ENCODE measurements around the gene ANKRD22. TPM values are rescaled to one million over a fixed set of nuclear protein-coding genes. Genes with fewer than 3 reads are reported as not detected.

The ANKRD22 gene
- total RNA-seq, 4 donors from 2014 or later = 3.0 to 12.2 (median 6.1) TPM; not detected in 1

GRCh38 chr10:88896372-88896993 lies 44.8 kb upstream of the ANKRD22 start:
- peak; percentile 63 for DNase-seq
- H3K4me3 ChIP-seq = no peak overlapping the region
- in situ Hi-C loops (cut with MboI; ENCODE audit: low pct_ligation_motif_present in 1 of 4, low pct_unique_long_range_greater_than_20kb in 1 of 4, low sequenced_read_pairs in 3 of 4) = no loop called here
- peak overlapping the region; percentile 84 to 87 (median 86) for H3K27ac ChIP-seq
- peak; percentile 91 for TF ChIP-seq EP300 (IDR thresholded peaks at IDR 0.05; ENCODE audit: low read depth)
- TF ChIP-seq POLR2AphosphoS5 (IDR thresholded peaks at IDR 0.05) = peak in 2 of 3 donors; percentile 48 to 67
- TF ChIP-seq, protein P1, sequence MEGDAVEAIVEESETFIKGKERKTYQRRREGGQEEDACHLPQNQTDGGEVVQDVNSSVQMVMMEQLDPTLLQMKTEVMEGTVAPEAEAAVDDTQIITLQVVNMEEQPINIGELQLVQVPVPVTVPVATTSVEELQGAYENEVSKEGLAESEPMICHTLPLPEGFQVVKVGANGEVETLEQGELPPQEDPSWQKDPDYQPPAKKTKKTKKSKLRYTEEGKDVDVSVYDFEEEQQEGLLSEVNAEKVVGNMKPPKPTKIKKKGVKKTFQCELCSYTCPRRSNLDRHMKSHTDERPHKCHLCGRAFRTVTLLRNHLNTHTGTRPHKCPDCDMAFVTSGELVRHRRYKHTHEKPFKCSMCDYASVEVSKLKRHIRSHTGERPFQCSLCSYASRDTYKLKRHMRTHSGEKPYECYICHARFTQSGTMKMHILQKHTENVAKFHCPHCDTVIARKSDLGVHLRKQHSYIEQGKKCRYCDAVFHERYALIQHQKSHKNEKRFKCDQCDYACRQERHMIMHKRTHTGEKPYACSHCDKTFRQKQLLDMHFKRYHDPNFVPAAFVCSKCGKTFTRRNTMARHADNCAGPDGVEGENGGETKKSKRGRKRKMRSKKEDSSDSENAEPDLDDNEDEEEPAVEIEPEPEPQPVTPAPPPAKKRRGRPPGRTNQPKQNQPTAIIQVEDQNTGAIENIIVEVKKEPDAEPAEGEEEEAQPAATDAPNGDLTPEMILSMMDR (IDR thresholded peaks at IDR 0.05) = no peak
- no peak for TF ChIP-seq POLR2A (IDR thresholded peaks at IDR 0.05)
- 50 to 54% methylated on average over 2 to 4 of the region's 4 CpGs for WGBS, 2 donors (ENCODE audit: low coverage in 1 of 2)
- intact Hi-C loops (cut with DNase I; ENCODE audit: low total_unique reads) = no loop called here
- peaks cover 24 to 96% (median 54%) of the 10 kb centered on the region in 4 donors for H3K4me1 ChIP-seq
- H3K27me3 ChIP-seq = no peaks in the 10 kb centered on the region
- H3K36me3 ChIP-seq = no peaks in the 10 kb centered on the region
- no peaks in the 10 kb centered on the region for H3K9me3 ChIP-seq

DNA sequence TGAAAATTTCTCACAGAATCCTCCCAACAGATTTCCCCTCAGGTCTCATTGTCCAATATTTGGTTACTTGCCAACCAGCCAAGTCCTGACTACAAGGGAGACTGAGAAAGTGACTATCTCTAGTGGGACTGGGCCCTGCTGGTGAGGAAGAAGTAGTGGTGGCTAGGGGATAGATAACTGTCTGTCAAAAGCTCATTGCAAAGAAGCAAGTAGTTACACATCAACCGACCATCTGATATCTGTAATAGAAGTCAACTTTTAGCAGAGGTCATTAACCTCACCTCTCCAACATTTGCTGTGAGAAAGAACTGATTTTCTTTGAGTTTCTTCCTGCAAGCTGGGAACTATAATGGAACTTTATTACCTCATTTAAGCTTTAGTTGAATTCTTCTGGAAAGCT lies 43.6 kb upstream of the ANKRD22 start:
- in situ Hi-C loops (cut with MboI; ENCODE audit: low pct_ligation_motif_present in 1 of 4, low pct_unique_long_range_greater_than_20kb in 1 of 4, low sequenced_read_pairs in 3 of 4) (no loop called here), intact Hi-C loops (cut with DNase I; ENCODE audit: low total_unique reads) (no loop called here)
- no peak for TF ChIP-seq POLR2AphosphoS5 (IDR thresholded peaks at IDR 0.05)
- TF ChIP-seq, protein P1 (IDR thresholded peaks at IDR 0.05) = peak in 1 of 5 experiments; percentile 22
- Histone ChIP-seq H3K36me3 (no peaks in the 10 kb centered on the region), H3K9me3 (no peaks in the 10 kb centered on the region), H3K4me1 (peaks cover 21 to 88% (median 44%) of the 10 kb centered on the region in 4 donors), H3K27ac (peak overlapping the region; percentile 84 to 87 (median 86)), H3K4me3 (no peak overlapping the region), H3K27me3 (no peaks in the 10 kb centered on the region)
- 30 to 42% methylated on average over 1 of the region's 1 CpG for WGBS, 2 donors (ENCODE audit: low coverage in 1 of 2)
- DNase-seq = no peak

GRCh38 chr10:88893611-88894010 lies 42.0 kb upstream of the ANKRD22 start:
- no peak overlapping the region for H3K4me3 ChIP-seq
- 64 to 89% methylated on average over 2 to 3 of the region's 3 CpGs for WGBS, 2 donors (ENCODE audit: low coverage in 1 of 2)
- H3K27ac ChIP-seq = peak overlapping the region; percentile 84 to 87 (median 86)
- intact Hi-C loops (cut with DNase I; ENCODE audit: low total_unique reads) (no loop called here), in situ Hi-C loops (cut with MboI; ENCODE audit: low pct_ligation_motif_present in 1 of 4, low pct_unique_long_range_greater_than_20kb in 1 of 4, low sequenced_read_pairs in 3 of 4) (no loop called here)
- H3K9me3 ChIP-seq = no peaks in the 10 kb centered on the region
- H3K36me3 ChIP-seq = no peaks in the 10 kb centered on the region
- no peaks in the 10 kb centered on the region for H3K27me3 ChIP-seq
- no peak for DNase-seq
- peaks cover 18 to 77% (median 40%) of the 10 kb centered on the region in 4 donors for H3K4me1 ChIP-seq
- TF ChIP-seq POLR2AphosphoS5 (IDR thresholded peaks at IDR 0.05) = peak in 1 of 3 donors; percentile 32
- TF ChIP-seq, protein P1 (IDR thresholded peaks at IDR 0.05) = no peak

GRCh38 chr10:88892222-88892967 lies 40.8 kb upstream of the ANKRD22 start:
- H3K9me3 ChIP-seq = no peaks in the 10 kb centered on the region
- H3K4me3 ChIP-seq = no peak overlapping the region
- in situ Hi-C loops (cut with MboI; ENCODE audit: low pct_ligation_motif_present in 1 of 4, low pct_unique_long_range_greater_than_20kb in 1 of 4, low sequenced_read_pairs in 3 of 4) (no loop called here), intact Hi-C loops (cut with DNase I; ENCODE audit: low total_unique reads) (no loop called here)
- no peak for TF ChIP-seq POLR2A (IDR thresholded peaks at IDR 0.05)
- TF ChIP-seq EP300 (IDR thresholded peaks at IDR 0.05; ENCODE audit: low read depth) = no peak
- TF ChIP-seq, protein P1 (IDR thresholded peaks at IDR 0.05) = no peak
- no peak for TF ChIP-seq POLR2AphosphoS5 (IDR thresholded peaks at IDR 0.05)
- 49% methylated on average over 2 of the region's 2 CpGs; no CpG with 5 or more reads in 1 of the 2 donors for WGBS, 2 donors (ENCODE audit: low coverage in 1 of 2)
- DNase-seq = no peak
- H3K36me3 ChIP-seq = no peaks in the 10 kb centered on the region
- H3K4me1 ChIP-seq = peaks cover 8 to 73% (median 29%) of the 10 kb centered on the region in 4 donors
- no peaks in the 10 kb centered on the region for H3K27me3 ChIP-seq
- H3K27ac ChIP-seq = peak overlapping the region; percentile 84 to 87 (median 86)

Measured in transverse colon (tissue), 4 donors.